CD4-positive, alpha-beta T cell (primary cell): ENCODE results near the gene TSHZ2. TPM values are rescaled to one million over a fixed set of nuclear protein-coding genes. Genes with fewer than 3 reads are reported as not detected.

Experiments used
- ATAC-seq: fragments of 200-7000 bp; cut with Tn5 transposase; one replicate; pipeline ENCODE4 v1.10.0; 2022; ENCODE audit warnings: mild to moderate bottlenecking; ENCODE audit not compliant: poor library complexity
- CTCF ChIA-PET: fragments of 350-600 bp; sonication (Branson Sonifier 250); formaldehyde crosslinking; loops from one replicate; lab custom pipeline; 2021; ENCODE audit warnings: antibody characterized with exemption, inconsistent platforms; lab: Charles Lee
- POLR2A ChIA-PET: fragments of 350-600 bp; sonication (Branson Sonifier 250); formaldehyde crosslinking; loops from one replicate; lab custom pipeline; 2021; ENCODE audit warnings: antibody characterized with exemption, inconsistent platforms; lab: Charles Lee
- DNase-seq, 14 experiments: peaks; one replicate each; pipeline ENCODE4 v3.0.0-alpha.2; 2013 to 2020; ENCODE audit warnings: mixed read lengths in 2 of 14
- H3K27ac ChIP-seq, 2 donors: one replicate each; pipeline versions ENCODE4 v1.5.1 to v1.7.0; 2013; ENCODE audit warnings: low read length in 2 of 2, low read depth in 1 of 2, mild to moderate bottlenecking in 1 of 2
- H3K27me3 ChIP-seq, 2 experiments: 1 replicate in 1 of 2; 2 replicates in 1 of 2; pipeline versions ENCODE4 v1.6.1 to v1.7.0; 2013; ENCODE audit warnings: low read length in 2 of 2, control low read depth in 1 of 2, mild to moderate bottlenecking in 1 of 2, moderate library complexity in 1 of 2; ENCODE audit not compliant: insufficient read depth in 2 of 2, control insufficient read depth in 1 of 2
- H3K36me3 ChIP-seq: one replicate; pipeline ENCODE4 v1.6.1; 2013; ENCODE audit warnings: low read length, control low read depth; ENCODE audit not compliant: insufficient read depth
- H3K4me1 ChIP-seq: one replicate; pipeline ENCODE4 v1.6.1; 2013; ENCODE audit warnings: low read length, control low read depth; ENCODE audit not compliant: insufficient read depth
- H3K4me3 ChIP-seq: one replicate; pipeline ENCODE4 v1.5.1; 2013; ENCODE audit warnings: mild to moderate bottlenecking, low read length, moderate library complexity
- H3K9me3 ChIP-seq, 2 experiments: 1 replicate in 1 of 2; 2 replicates in 1 of 2; pipeline versions ENCODE4 v1.6.1 to v1.7.0; 2013; ENCODE audit warnings: low read length in 2 of 2, mild to moderate bottlenecking in 2 of 2, control low read depth in 1 of 2, moderate library complexity in 1 of 2; ENCODE audit not compliant: control insufficient read depth in 1 of 2, insufficient read depth in 1 of 2
- H3K27ac Mint-ChIP-seq: one replicate; pipeline ENCODE4 v1.8.0; 2020; ENCODE audit warnings: mixed read lengths
- H3K27me3 Mint-ChIP-seq: one replicate; pipeline ENCODE4 v1.8.0; 2021; ENCODE audit warnings: mixed read lengths
- H3K36me3 Mint-ChIP-seq: one replicate; pipeline ENCODE4 v1.8.0; 2021; ENCODE audit warnings: low read depth, mixed read lengths
- H3K4me1 Mint-ChIP-seq: one replicate; pipeline ENCODE4 v1.8.0; 2021; ENCODE audit warnings: low read depth, mixed read lengths
- H3K4me3 Mint-ChIP-seq: one replicate; pipeline ENCODE4 v1.8.0; 2020; ENCODE audit warnings: mild to moderate bottlenecking, mixed read lengths
- H3K9me3 Mint-ChIP-seq: one replicate; pipeline ENCODE4 v1.8.0; 2020; ENCODE audit warnings: mixed read lengths
- intact Hi-C, 2 experiments: fragments of 100-400 bp; cut with DNase I in 1 of 2; cut with micrococcal nuclease in 1 of 2; formaldehyde crosslinking; loops; one replicate each; pipeline versions ENCODE4 v1.15.1 to v1.9.0; 2023 to 2025; cut with DNase I, micrococcal nuclease
- total RNA-seq, 174 experiments: library from RNA in 2 of 174; stranded (reverse) in 2 of 174; gene quantifications; one replicate each; pipeline ENCODE4 v1.2.3 and lab custom pipeline; 2021 to 2026
- TF ChIP-seq, protein P1 (sequence below): fragments of 200-600 bp; IDR thresholded peaks from one replicate; pipeline ENCODE4 v1.8.0; 2022; ENCODE audit warnings: antibody characterized with exemption, mild to moderate bottlenecking

Gene TSHZ2
- total RNA-seq, 2 experiments from 2014 or later = 26.1 to 27.4 TPM

DNA sequence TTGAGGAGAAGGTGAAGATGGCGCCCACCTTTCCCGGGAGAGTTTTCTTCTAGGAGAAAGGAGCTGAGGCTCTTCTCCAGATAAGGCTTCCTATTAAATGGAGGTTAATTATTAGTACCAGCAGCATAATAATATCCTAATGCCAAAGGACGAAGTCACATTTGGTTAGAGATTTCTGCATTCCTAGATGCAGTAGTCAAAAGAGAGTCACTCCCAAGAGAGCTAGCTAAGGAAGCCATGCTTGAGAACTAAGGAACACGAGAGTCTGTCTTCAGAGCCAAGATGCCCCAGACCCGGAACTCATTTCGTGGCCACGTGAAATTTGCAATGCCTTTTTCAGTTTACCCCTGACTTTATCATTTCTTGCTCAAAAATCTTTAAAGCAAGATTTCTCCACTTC lies 132.7 kb downstream of the TSHZ2 start:
- ATAC-seq = no peak
- CTCF ChIA-PET = no interaction called here

DNA sequence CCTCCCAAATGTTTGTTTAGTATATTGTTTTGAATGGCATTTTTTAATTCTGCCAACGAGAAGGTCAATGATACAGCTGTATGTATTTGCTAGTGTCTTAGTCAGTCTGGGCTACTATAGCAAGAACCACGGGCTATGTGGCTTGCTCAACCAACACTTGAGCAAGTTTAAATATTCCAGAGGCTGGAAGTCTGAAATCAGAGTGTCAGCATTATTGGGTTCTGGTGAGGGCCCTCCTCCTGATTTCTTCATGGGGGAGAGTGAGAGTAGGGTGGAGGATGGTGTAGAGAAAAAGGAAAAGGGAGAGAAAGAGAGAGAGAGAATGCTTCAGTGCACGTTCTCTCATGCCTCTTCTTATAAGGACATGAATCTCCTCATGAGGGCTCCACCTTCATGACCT lies 144.6 kb downstream of the TSHZ2 start:
- no peak overlapping the region for H3K27ac ChIP-seq
- Mint-ChIP-seq H3K36me3 (peaks cover 3% of the 10 kb centered on the region), H3K9me3 (no peaks in the 10 kb centered on the region), H3K4me1 (peaks cover 5% of the 10 kb centered on the region), H3K4me3 (no peak overlapping the region), H3K27me3 (no peaks in the 10 kb centered on the region), H3K27ac (no peak overlapping the region)
- ATAC-seq = no peak
- no peaks in the 10 kb centered on the region for H3K9me3 ChIP-seq
- H3K27me3 ChIP-seq = no peaks in the 10 kb centered on the region
- intact Hi-C loops = no loop called here
- no peaks in the 10 kb centered on the region for H3K36me3 ChIP-seq
- H3K4me3 ChIP-seq = no peak overlapping the region
- TF ChIP-seq, protein P1, sequence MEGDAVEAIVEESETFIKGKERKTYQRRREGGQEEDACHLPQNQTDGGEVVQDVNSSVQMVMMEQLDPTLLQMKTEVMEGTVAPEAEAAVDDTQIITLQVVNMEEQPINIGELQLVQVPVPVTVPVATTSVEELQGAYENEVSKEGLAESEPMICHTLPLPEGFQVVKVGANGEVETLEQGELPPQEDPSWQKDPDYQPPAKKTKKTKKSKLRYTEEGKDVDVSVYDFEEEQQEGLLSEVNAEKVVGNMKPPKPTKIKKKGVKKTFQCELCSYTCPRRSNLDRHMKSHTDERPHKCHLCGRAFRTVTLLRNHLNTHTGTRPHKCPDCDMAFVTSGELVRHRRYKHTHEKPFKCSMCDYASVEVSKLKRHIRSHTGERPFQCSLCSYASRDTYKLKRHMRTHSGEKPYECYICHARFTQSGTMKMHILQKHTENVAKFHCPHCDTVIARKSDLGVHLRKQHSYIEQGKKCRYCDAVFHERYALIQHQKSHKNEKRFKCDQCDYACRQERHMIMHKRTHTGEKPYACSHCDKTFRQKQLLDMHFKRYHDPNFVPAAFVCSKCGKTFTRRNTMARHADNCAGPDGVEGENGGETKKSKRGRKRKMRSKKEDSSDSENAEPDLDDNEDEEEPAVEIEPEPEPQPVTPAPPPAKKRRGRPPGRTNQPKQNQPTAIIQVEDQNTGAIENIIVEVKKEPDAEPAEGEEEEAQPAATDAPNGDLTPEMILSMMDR = no peak
- CTCF ChIA-PET = no interaction called here
- no peaks in the 10 kb centered on the region for H3K4me1 ChIP-seq
- POLR2A ChIA-PET = no interaction called here
- no peak for DNase-seq

More for the DNA sequence above, 132.7 kb downstream of the TSHZ2 start:
- H3K27me3 Mint-ChIP-seq = no peaks in the 10 kb centered on the region
- peaks cover 1% of the 10 kb centered on the region for H3K36me3 Mint-ChIP-seq
- Histone ChIP-seq H3K9me3 (no peaks in the 10 kb centered on the region), H3K4me3 (no peak overlapping the region), H3K4me1 (no peaks in the 10 kb centered on the region), H3K27me3 (no peaks in the 10 kb centered on the region), H3K36me3 (no peaks in the 10 kb centered on the region), H3K27ac (no peak overlapping the region)
- DNase-seq = no peak
- no peak overlapping the region for H3K4me3 Mint-ChIP-seq
- POLR2A ChIA-PET = no interaction called here
- H3K9me3 Mint-ChIP-seq = no peaks in the 10 kb centered on the region
- no peak overlapping the region for H3K27ac Mint-ChIP-seq
- TF ChIP-seq, protein P1 = no peak
- H3K4me1 Mint-ChIP-seq = no peaks in the 10 kb centered on the region
- intact Hi-C loops = no loop called here

DNA sequence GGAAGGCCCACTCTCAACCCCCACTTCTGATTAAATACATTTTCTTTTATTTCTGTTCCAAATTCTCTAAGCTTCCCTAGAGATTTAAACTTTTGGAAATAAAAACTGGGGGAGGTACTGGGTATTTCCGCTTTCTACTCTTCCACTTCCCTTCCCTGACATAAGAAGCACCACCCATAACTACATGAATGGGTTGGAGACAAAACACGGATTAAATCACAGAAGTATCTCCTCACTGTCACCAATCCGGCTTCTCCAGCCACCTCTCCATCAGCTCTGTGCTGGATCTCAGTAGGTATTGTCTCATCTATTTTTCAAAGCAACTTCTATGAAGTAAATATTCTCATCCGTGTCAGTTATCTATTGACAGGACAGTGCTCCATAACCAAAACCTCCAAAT lies 150.7 kb downstream of the TSHZ2 start:
- H3K4me1 ChIP-seq = no peaks in the 10 kb centered on the region
- Mint-ChIP-seq H3K27me3 (no peaks in the 10 kb centered on the region), H3K9me3 (no peaks in the 10 kb centered on the region), H3K4me3 (no peak overlapping the region), H3K36me3 (no peaks in the 10 kb centered on the region), H3K27ac (no peak overlapping the region), H3K4me1 (peaks cover 23% of the 10 kb centered on the region)
- CTCF ChIA-PET = no interaction called here
- no peaks in the 10 kb centered on the region for H3K27me3 ChIP-seq
- POLR2A ChIA-PET = interaction anchor here (0.6 kb wide), 1 partner anchor 810 kb away, joined by 3 read pairs; no protein-coding TSS in a partner anchor
- no peak for ATAC-seq
- no peak overlapping the region for H3K27ac ChIP-seq
- TF ChIP-seq, protein P1 = no peak
- no peaks in the 10 kb centered on the region for H3K9me3 ChIP-seq
- intact Hi-C loops = no loop called here
- no peak overlapping the region for H3K4me3 ChIP-seq
- no peaks in the 10 kb centered on the region for H3K36me3 ChIP-seq
- DNase-seq = no peak
